Stimulated activated CD4-positive, alpha-beta T cell treated with anti-CD3 and anti-CD28 coated beads, Interleukin-4, amount 100 ng/mL, for 1 hour (primary cell): ENCODE results near the gene PIP5K1B.
A peak's percentile ranks its signal among the peaks of the same experiment; 100 is the strongest.

Experiments used
- DNase-seq: peaks from one replicate; pipeline ENCODE4 v3.0.0-alpha.2; 2020

PIP5K1B gene

GRCh38 chr9:68822596-68823165 lies 117.6 kb downstream of the PIP5K1B start:
- no peak for DNase-seq

GRCh38 chr9:68825762-68826472 lies 120.9 kb downstream of the PIP5K1B start:
- DNase-seq, result no peak

- DNase-seq, result no peak
Measured at GRCh38 chr9:68827837-68828744, 123.1 kb downstream of the PIP5K1B start.

GRCh38 chr9:68832101-68832500 lies 127.1 kb downstream of the PIP5K1B start:
- no peak for DNase-seq

- DNase-seq, result no peak
Measured at GRCh38 chr9:68832861-68833518, 128.0 kb downstream of the PIP5K1B start.

GRCh38 chr9:68834931-68835520 lies 130.0 kb downstream of the PIP5K1B start:
- no peak for DNase-seq

DNA sequence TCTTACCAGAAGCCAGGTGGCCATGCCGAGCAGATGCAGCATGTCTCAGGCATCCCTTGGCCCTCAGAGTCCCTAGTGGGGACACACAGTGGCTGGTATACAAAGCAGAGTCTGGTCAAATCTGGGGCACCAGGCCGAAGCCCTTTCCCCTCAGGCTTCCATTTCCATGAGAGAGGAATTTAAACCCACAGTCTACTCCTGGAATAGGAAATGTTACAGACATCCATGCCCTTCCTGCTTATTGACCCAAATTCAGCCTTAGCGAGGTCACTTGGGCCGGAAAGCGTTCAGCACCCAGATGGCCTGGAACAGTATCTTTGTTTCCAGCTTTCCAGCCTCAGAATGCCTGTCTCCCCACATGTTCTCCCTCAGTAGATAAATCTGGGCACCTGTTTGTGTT lies 131.7 kb downstream of the PIP5K1B start:
- no peak for DNase-seq

GRCh38 chr9:68838245-68838644 lies 133.2 kb downstream of the PIP5K1B start:
- no peak for DNase-seq

DNA sequence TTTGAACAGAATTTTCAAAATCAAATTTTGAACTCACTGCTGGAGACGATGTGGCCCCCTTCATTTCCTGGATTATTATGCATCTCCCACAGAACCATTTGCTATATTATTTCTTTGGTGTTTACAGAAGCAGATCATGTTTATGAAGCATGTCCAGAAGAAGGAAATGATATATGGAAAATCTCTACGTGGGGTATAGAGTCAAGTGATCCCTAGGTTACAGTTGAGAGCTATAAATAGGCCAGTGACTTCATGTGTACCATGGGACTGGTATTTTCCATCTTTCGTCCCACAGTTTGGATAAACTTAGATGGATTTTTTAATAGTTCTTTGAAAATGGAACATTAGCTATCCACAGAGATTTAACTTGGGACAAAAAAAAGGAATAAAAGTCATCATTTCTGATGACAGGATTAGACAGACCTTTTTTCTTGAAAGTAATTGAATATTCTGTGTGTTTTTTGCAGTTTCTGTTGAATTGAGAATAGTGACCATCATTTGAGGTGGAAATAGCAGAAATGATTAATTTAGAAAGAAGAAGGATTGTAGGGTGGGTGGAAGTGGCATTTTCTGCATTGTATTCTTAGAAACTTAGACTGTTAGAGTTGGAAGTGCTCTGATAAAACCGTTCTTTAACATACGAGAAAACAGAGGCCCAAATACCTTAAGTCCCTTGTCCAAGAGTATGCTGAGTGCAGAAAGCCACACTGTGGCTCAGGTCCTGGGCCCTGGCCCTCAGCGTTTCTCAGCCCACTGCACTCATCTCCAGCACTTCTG lies 136.4 kb downstream of the PIP5K1B start:
- no peak for DNase-seq

DNA sequence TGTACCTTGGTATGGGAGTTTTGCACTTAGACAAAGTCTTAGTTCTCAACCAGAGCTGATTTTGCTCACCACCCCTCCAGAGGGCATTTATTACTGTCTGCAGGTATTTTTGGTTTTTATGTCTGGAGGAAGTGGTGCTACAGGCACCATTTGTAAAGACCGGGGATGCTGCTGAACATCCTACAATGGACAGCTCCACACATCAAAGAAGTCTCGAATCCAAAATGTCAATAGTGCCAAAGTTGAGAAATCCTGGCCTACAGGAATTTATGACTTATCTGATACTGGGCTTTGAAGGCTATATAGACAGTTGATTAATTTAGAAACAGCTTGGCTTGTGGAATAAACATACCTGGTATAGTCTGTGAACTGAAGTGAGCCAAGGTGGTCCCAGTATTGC lies 137.5 kb downstream of the PIP5K1B start:
- no peak for DNase-seq

GRCh38 chr9:68843239-68843638 lies 138.2 kb downstream of the PIP5K1B start:
- DNase-seq, result no peak

DNA sequence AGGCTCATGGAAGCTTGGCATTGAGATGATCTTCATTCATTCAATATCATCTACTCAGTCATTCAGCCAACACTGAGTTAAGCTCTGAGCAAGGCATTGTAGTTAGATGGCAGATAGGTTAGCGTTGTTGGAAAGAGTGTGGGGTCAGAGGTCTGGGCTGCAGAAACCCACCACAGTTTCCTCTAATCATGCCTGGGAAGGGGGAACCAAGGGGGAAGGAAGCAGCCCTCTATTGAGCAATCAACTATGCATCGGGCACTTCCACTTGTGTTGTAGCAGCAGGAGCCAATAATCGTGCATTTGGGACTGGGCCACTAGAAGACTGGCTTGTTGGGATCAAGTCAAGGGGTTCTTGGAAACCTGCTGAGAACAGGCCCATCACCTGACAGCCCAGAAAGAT lies 139.1 kb downstream of the PIP5K1B start:
- DNase-seq, result no peak

GRCh38 chr9:68844631-68845612 lies 139.9 kb downstream of the PIP5K1B start:
- peak; percentile 16 for DNase-seq

DNA sequence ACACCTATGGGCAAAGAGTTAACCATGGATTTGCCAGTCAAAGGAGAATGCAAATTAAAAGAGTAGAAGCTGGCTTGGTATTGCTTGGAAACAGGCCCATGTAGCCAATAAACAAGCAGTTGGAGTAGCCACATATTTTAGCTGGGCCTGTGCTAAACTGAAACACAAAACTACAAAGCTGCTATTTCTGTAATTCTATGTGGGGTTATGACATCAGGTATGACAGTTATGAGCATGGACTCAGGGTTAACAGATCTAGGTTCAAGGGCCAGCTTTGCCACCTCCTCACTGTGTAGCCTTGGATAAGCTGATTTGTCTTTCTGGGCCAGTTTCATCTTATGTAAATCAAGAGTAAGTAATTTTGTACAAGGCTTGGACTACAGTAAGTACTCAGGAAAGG lies 142.7 kb downstream of the PIP5K1B start:
- DNase-seq, result no peak

DNA sequence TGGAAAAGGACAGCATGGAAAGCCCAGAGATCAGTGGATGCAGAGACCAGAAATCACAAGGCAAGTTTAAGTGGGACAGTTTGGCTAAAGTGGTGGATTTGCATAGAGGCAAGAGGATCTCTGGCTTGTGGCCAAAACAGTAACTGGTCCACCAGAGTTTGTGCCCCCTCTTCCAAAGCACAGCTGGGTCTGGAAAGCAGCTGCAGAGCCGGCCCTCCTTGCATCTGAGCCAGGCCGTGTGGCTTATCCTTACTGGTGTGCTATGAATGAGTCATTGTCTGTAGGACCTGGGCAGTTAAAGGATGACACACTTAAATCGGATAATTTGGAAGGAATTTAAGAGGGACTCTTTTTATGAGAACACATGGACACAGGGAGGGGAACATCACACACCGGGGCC lies 146.6 kb downstream of the PIP5K1B start:
- no peak for DNase-seq

GRCh38 chr9:68852941-68853340 lies 147.9 kb downstream of the PIP5K1B start:
- DNase-seq, result no peak

DNA sequence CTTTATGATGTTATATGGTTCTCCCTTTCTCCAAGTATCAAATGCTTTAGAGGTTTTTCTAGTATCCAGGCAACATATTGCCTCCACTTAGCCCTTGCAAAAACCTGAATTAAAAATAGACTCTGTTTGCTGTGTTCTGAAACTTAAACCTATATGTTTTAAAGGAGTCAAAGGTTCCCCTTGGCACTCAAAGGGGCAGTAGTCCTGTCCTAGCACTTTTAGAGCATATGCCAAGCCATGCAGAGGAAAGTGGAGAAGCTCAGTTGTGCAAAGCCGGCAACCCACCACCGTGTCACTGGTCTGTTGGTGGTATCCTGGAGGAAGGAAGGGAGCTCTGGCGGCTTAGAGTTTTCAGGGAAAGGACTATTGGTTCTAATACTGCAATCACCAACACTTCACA lies 154.3 kb downstream of the PIP5K1B start:
- no peak for DNase-seq

GRCh38 chr9:68860419-68860818 lies 155.4 kb downstream of the PIP5K1B start:
- DNase-seq, result no peak

- no peak for DNase-seq
Measured at GRCh38 chr9:68861436-68861835, 156.4 kb downstream of the PIP5K1B start.

- DNase-seq, result no peak
Measured at GRCh38 chr9:68867066-68867465, 162.0 kb downstream of the PIP5K1B start.

GRCh38 chr9:68869022-68869421 lies 164.0 kb downstream of the PIP5K1B start:
- DNase-seq, result no peak
